Neuronal stem cell (in vitro differentiated cells): ENCODE measurements around the gene LCAT.
"Not testable (repeated sequence)": the region's sequence is repeated elsewhere in the genome, so short reads cannot be mapped to it uniquely, and the experiment has no call there.

Experiments used
- DNase-seq: peaks from one replicate; pipeline ENCODE4 v3.0.0-alpha.2; 2013; ENCODE audit warnings: low spot score
- H2AFZ ChIP-seq: one replicate; pipeline ENCODE4 v1.6.1; 2013; ENCODE audit warnings: mild to moderate bottlenecking, low read length, inconsistent platforms
- H2AK5ac ChIP-seq: 2 replicates; pipeline ENCODE4 v1.6.1; 2013; ENCODE audit warnings: low read depth, mild to moderate bottlenecking, inconsistent platforms, low read length, moderate library complexity, mixed read lengths
- H2BK120ac ChIP-seq: 2 replicates; pipeline ENCODE4 v1.6.1; 2013; ENCODE audit warnings: low read depth, mild to moderate bottlenecking, inconsistent platforms, low read length, moderate library complexity, mixed read lengths
- H2BK12ac ChIP-seq: one replicate; pipeline ENCODE4 v1.6.1; 2013; ENCODE audit warnings: low read length, inconsistent platforms
- H2BK15ac ChIP-seq: 2 replicates; pipeline ENCODE4 v1.6.1; 2013; ENCODE audit warnings: mild to moderate bottlenecking, low read length, inconsistent platforms, mixed read lengths
- H2BK5ac ChIP-seq: one replicate; pipeline ENCODE4 v1.6.1; 2013; ENCODE audit warnings: inconsistent platforms, mild to moderate bottlenecking, low read length, moderate library complexity
- H3K14ac ChIP-seq: one replicate; pipeline ENCODE4 v1.6.1; 2013; ENCODE audit warnings: low read length, inconsistent platforms
- H3K18ac ChIP-seq: 2 replicates; pipeline ENCODE4 v1.6.1; 2013; ENCODE audit warnings: low read length, inconsistent platforms
- H3K23ac ChIP-seq: 2 replicates; pipeline ENCODE4 v1.6.1; 2013; ENCODE audit warnings: low read depth, mild to moderate bottlenecking, mixed read lengths, low read length, inconsistent platforms; ENCODE audit not compliant: poor library complexity
- H3K27ac ChIP-seq: replicated peaks from 3 replicates; pipeline ENCODE4 v1.5.1; 2013; ENCODE audit warnings: low read length, inconsistent platforms
- H3K27me3 ChIP-seq, 3 experiments: 2 replicates each; pipeline ENCODE4 v1.6.1; 2013; ENCODE audit warnings: low read length in 3 of 3, mild to moderate bottlenecking in 2 of 3, inconsistent platforms in 1 of 3, low read depth in 1 of 3, mixed read lengths in 1 of 3, moderate library complexity in 1 of 3; ENCODE audit not compliant: control insufficient read depth in 3 of 3, insufficient read depth in 3 of 3
- H3K36me3 ChIP-seq, 2 donors: replicated peaks in 1 of 2; 2 replicates each; pipeline ENCODE4 v1.6.1; 2013; ENCODE audit warnings: low read length in 2 of 2; ENCODE audit not compliant: control insufficient read depth in 2 of 2, insufficient read depth in 2 of 2
- H3K4ac ChIP-seq: 2 replicates; pipeline ENCODE4 v1.6.1; 2013; ENCODE audit warnings: inconsistent platforms, mild to moderate bottlenecking, low read length, moderate library complexity
- H3K4me1 ChIP-seq, 2 donors: 1 replicate in 1 of 2; 2 replicates in 1 of 2; pipeline ENCODE4 v1.6.1; 2013; ENCODE audit warnings: low read length in 2 of 2, low read depth in 1 of 2; ENCODE audit not compliant: control insufficient read depth in 2 of 2, insufficient read depth in 1 of 2
- H3K4me2 ChIP-seq: one replicate; pipeline ENCODE4 v1.6.1; 2013; ENCODE audit warnings: mild to moderate bottlenecking, low read length, inconsistent platforms; ENCODE audit not compliant: insufficient read depth, poor library complexity, severe bottlenecking
- H3K4me3 ChIP-seq, 2 donors: 2 replicates each; pipeline ENCODE4 v1.5.1; 2013; ENCODE audit warnings: low read length in 2 of 2, mild to moderate bottlenecking in 2 of 2, inconsistent platforms in 1 of 2, moderate library complexity in 1 of 2
- H3K79me1 ChIP-seq: one replicate; pipeline ENCODE4 v1.6.1; 2013; ENCODE audit warnings: low read depth, mild to moderate bottlenecking, inconsistent platforms, low read length, moderate library complexity
- H3K9ac ChIP-seq: one replicate; pipeline ENCODE4 v1.6.1; 2013; ENCODE audit warnings: mild to moderate bottlenecking, low read depth, low read length, inconsistent platforms; ENCODE audit not compliant: poor library complexity
- H3K9me3 ChIP-seq, 2 donors: replicated peaks in 1 of 2; 2 replicates each; pipeline versions ENCODE3 to v1.6.1; 2013; ENCODE audit warnings: low read length in 2 of 2, mild to moderate bottlenecking in 2 of 2, inconsistent platforms in 1 of 2, low read depth in 1 of 2, mixed read lengths in 1 of 2, moderate library complexity in 1 of 2; ENCODE audit not compliant: control insufficient read depth in 2 of 2, insufficient read depth in 1 of 2
- H4K8ac ChIP-seq: one replicate; pipeline ENCODE4 v1.6.1; 2013; ENCODE audit warnings: low read depth, mild to moderate bottlenecking, inconsistent platforms, low read length, moderate library complexity
- H4K91ac ChIP-seq: one replicate; pipeline ENCODE4 v1.6.1; 2013; ENCODE audit warnings: low read length, low read depth, mild to moderate bottlenecking, inconsistent platforms; ENCODE audit not compliant: poor library complexity
- WGBS, 2 donors: extraction: QIAGEN DNeasy Blood & Tissue Kit; methylation state at CpG; one replicate each; pipeline ENCODE4 v1.1.7; 2013; ENCODE audit warnings: missing lambda C conversion rate in 2 of 2, mixed read lengths in 1 of 2; ENCODE audit not compliant: insufficient read length in 2 of 2, insufficient replicate concordance in 1 of 2; ENCODE audit errors: extremely low coverage in 2 of 2; 5-methylcytosine and 5-hydroxymethylcytosine counted together

LCAT gene

GRCh38 chr16:67917852-67918236 is 26.1 kb downstream of the LCAT start:
- Histone ChIP-seq H3K4me2 (no peak overlapping the region), H3K4ac (no peak overlapping the region), H3K23ac (no peak overlapping the region), H3K27me3 (no peaks in the 10 kb centered on the region), H3K14ac (no peak overlapping the region), H2AK5ac (no peak overlapping the region), H3K18ac (no peak overlapping the region), H3K9ac (no peak overlapping the region), H3K79me1 (peaks cover 25% of the 10 kb centered on the region), H3K9me3 (no peaks in the 10 kb centered on the region), H2AFZ (no peak overlapping the region), H2BK15ac (no peak overlapping the region), H2BK5ac (no peak overlapping the region), H2BK12ac (no peak overlapping the region), H2BK120ac (no peak overlapping the region), H3K36me3 (peaks cover 14 to 44% of the 10 kb centered on the region in 2 donors), H4K8ac (no peak overlapping the region), H4K91ac (no peak overlapping the region), H3K4me3 (no peak overlapping the region), H3K27ac (no peak overlapping the region), H3K4me1 (peaks cover 0 to 2% of the 10 kb centered on the region in 2 donors)
- no peak for DNase-seq
- no CpG with 5 or more reads among the region's 4 CpGs for WGBS, 2 donors

- WGBS, 2 donors = no CpG with 5 or more reads among the region's 6 CpGs
- peaks cover 0 to 2% of the 10 kb centered on the region in 2 donors for H3K4me1 ChIP-seq
- H3K4me2 ChIP-seq = no peak overlapping the region
- no peaks in the 10 kb centered on the region for H3K27me3 ChIP-seq
- no peak overlapping the region for H2BK12ac ChIP-seq
- DNase-seq = no peak
- H3K79me1 ChIP-seq = peaks cover 25% of the 10 kb centered on the region
- H3K9ac ChIP-seq = no peak overlapping the region
- no peak overlapping the region for H3K4me3 ChIP-seq
- H2BK5ac ChIP-seq = no peak overlapping the region
- no peaks in the 10 kb centered on the region for H3K9me3 ChIP-seq
- peaks cover 14 to 40% of the 10 kb centered on the region in 2 donors for H3K36me3 ChIP-seq
- no peak overlapping the region for H3K4ac ChIP-seq
- H3K14ac ChIP-seq = peak overlapping the region; percentile 17
- no peak overlapping the region for H2BK120ac ChIP-seq
- H4K91ac ChIP-seq = no peak overlapping the region
- H2BK15ac ChIP-seq = no peak overlapping the region
- H3K23ac ChIP-seq = no peak overlapping the region
- no peak overlapping the region for H2AFZ ChIP-seq
- H3K27ac ChIP-seq = no peak overlapping the region
- peak overlapping the region; percentile 65 for H4K8ac ChIP-seq
- no peak overlapping the region for H2AK5ac ChIP-seq
- H3K18ac ChIP-seq = no peak overlapping the region
Measured at GRCh38 chr16:67917140-67917851, 26.6 kb downstream of the LCAT start.

- Histone ChIP-seq H3K4me2 (no peak overlapping the region), H3K27me3 (no peaks in the 10 kb centered on the region), H2BK12ac (no peak overlapping the region), H3K4ac (no peak overlapping the region), H3K9me3 (no peaks in the 10 kb centered on the region), H2AFZ (no peak overlapping the region), H2BK120ac (no peak overlapping the region), H3K79me1 (peaks cover 25% of the 10 kb centered on the region), H4K91ac (no peak overlapping the region), H3K18ac (no peak overlapping the region), H2BK5ac (no peak overlapping the region), H2BK15ac (no peak overlapping the region), H3K4me3 (no peak overlapping the region), H4K8ac (no peak overlapping the region), H3K27ac (no peak overlapping the region), H3K36me3 (peaks cover 16 to 51% of the 10 kb centered on the region in 2 donors), H2AK5ac (no peak overlapping the region), H3K14ac (no peak overlapping the region), H3K4me1 (peaks cover 0 to 2% of the 10 kb centered on the region in 2 donors), H3K23ac (no peak overlapping the region), H3K9ac (peak overlapping the region; percentile 12)
- DNase-seq = no peak
- no CpG with 5 or more reads among the region's 7 CpGs for WGBS, 2 donors
Measured at GRCh38 chr16:67915831-67916723, 27.8 kb downstream of the LCAT start.

- not testable (repeated sequence) for H3K4me1 ChIP-seq, H3K14ac ChIP-seq, H2BK15ac ChIP-seq, H3K4me3 ChIP-seq, H3K4me2 ChIP-seq, H4K8ac ChIP-seq, H3K9me3 ChIP-seq, H2BK5ac ChIP-seq, H2BK120ac ChIP-seq, H2BK12ac ChIP-seq, H3K9ac ChIP-seq, DNase-seq, H2AK5ac ChIP-seq, H4K91ac ChIP-seq, H3K18ac ChIP-seq, H3K23ac ChIP-seq, H3K4ac ChIP-seq, H2AFZ ChIP-seq, H3K27me3 ChIP-seq, H3K27ac ChIP-seq
- WGBS, 2 donors = no CpG with 5 or more reads among the region's 2 CpGs
- H3K36me3 ChIP-seq = peaks cover 16 to 54% of the 10 kb centered on the region in 2 donors
- H3K79me1 ChIP-seq = peaks cover 22% of the 10 kb centered on the region
Measured at GRCh38 chr16:67915496-67915769, 28.5 kb downstream of the LCAT start.
